DMS53 (cell line): ENCODE data around the gene RIPK4.
"Not testable (repeated sequence)": the region's sequence is repeated elsewhere in the genome, so short reads cannot be mapped to it uniquely, and the experiment has no call there.

Source experiments
- DNase-seq: peaks from one replicate; lab custom pipeline; 2025; lab: John Stamatoyannopoulos, UW

Gene RIPK4

DNA sequence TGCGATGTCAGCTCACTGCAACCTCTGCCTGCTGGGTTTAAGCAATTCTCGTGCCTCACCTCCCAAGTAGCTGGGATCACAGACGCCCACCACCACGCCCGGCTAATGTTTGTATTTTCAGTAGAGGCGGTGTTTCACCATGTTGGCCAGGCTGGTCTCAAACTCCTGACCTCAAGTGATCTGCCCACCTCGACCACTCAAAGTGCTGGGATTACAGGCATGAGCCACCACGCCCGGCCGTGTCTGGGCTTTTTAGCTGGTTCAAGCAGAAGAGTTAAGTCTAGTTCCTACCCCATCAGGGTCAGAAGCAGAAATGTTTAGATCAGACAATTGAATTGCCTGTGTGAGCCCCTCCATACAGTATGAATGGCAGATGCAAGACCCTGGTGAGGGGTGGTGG, 27.7 kb upstream of the RIPK4 start:
- no peak for DNase-seq

DNA sequence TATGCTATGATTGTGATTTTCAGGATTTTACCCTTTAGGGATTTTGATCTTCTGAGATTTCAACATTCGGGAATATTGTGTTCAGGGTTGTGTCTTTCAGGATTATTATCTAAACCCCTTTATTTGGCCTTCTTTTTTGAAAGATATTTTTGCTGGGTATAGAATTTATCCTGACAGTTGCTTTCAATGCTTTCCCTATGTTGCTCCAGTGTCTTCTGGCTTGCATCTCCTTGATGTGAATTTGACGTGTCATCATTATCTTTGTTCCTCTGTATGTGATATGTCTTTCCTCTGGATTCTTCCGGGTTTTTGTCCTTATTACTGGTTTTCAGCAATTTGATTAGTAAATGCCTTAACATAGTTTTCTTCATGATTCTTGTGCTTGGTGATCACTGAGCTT, 25.9 kb upstream of the RIPK4 start:
- no peak for DNase-seq

DNA sequence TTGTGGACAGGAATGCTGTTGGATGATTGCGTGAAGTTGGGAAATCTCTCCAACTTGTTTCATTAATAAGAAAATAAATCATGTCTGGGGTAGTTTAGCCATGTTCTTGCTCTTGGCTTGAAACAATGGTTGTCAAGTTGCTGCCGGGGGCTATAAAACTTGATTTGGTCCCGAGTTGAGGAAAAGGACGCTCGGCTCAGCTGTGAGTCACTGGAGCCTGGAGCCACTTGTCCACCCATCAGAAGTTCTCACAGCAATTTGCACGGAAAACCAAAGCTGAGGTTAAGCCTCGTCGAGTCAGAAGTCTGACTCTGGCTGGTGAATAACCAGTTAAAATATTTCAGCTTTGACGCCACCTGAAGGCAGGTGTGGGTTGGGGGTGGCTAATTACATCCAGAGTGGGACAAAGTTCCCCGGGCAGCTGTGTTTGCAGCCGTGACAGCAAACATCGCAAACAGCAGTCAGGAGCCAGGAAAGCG, 19.7 kb upstream of the RIPK4 start:
- peak; percentile 95 for DNase-seq

DNA sequence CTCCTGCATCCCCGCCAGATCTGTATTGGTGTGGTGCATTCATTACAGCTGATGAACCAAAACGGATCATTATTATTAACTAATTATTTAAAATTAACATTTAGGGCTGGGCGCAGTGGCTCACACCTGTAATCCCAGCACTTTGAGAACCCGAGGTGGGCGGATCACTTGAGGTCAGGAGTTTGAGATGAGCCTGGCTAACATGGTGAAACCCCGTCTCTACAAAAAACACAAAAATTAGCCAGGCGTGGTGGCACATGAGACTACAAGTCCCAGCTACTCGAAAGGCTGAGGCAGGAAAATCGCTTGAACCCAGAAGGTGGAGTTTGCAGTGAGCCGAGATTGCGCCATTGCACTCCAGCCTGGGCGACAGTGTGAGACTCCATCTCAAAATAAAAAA, 18.4 kb upstream of the RIPK4 start:
- DNase-seq = not testable (repeated sequence)

DNA sequence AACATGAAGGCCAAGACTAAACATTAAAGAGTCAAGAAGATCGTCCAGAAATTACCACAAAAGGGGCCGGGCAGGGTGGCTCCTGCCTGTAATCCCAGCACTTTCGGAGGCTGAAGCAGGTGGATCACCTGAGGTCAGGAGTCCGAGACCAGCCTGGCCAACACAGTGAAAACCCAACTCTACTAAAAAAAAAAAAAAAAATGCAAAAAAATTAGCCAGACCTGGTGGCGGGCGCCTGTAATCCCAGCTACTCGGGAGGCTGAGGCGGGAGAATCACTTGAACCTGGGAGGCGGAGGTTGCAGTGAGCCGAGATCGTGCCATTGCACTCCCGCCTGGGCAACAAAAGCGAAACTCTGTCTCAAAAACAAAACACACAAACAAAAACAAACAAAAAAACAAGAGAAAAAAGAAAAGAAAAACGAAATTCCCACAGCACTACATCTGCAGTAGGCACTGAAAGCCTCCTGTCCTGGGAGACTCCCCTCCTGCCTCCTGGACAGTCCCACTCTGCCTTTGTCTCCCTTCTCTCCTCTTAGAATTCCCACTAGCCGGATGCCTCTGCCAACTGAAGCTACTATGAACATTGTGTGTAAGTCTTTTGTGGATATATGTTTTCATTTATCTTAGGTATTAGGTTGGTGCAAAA, 17.7 kb upstream of the RIPK4 start:
- DNase-seq = no peak

DNA sequence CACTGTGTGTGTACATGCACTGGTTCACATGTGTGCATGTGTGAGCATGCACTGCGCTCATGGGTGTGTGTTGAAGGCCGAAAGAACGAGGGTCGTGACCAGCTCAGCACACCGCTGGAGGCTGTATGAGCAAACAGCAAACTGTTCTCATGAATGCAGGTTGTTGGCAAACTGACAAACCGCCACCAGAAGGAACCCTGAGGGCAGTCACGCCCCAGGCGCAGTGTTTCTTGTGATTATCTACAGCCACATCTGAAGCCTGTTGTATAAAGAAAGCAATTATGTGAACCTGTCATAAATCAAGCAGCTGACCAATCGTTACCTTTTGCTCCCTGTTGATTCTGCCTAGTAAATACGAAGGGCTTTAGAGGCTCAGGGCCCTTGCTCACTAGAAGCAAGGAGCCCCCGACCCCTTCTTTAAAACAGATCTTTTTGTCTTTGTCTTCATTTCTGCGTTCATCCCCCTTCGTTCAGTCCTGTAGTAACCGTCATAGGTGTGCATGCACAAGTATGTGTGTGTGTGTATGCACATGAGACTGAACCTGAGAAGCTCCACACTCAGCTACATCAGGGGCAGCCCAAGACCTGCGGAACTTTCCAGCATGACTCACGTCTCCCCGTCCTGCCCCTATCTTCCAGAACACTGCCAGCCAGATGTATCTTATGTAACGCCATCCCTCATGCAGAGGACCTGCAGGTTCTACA, 16.8 kb upstream of the RIPK4 start:
- peak; percentile 25 for DNase-seq

DNA sequence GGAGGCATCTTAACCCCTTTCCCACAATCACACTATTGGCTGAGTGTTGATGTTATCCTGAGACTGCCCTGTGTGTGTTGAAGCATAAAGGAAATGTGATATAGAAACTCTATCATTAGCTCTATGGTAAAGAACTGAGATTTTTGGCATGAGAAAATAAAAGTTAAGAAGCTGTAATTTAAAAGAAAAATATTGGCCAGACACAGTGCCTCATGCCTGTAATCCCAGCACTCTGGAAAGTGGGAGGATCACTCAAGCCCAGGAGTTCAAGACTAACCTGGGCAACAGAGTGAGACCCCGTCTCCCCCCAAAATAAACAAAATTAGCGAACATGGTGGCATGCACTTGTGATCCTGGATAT, 14.2 kb upstream of the RIPK4 start:
- no peak for DNase-seq

DNA sequence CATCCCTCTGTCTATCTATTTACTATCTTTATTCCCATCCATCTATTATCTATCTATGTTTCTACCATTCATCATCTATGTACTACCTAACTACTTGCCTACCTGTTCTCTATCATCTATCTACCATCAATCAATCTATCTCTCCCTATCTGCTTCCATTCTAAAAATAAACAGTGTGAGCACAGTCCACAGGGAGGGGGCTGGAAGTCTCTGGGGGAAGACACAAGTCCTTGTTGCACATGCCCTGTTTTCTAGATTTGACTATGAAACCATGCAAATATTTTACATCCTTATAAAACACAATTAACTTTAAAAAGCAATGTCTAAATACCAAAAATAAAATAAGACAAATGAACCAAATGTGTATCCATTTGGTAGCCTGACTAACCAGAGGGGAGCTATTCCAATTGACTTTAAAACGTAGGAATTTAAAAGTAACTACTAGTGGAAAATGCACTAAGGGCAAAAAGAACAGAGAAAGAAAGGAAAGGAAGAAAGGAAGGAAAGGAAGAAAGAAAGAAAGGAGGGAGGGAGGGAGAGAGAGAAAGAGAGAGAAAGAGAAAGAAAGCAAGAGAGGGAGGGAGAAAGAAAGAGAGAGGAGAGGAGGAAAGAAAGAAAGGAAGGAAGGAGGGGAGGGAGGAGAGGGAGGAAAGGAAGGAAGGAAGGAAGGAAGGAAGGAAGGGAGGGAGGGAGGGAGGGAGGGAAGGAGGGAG, 13.6 kb upstream of the RIPK4 start:
- DNase-seq = no peak

DNA sequence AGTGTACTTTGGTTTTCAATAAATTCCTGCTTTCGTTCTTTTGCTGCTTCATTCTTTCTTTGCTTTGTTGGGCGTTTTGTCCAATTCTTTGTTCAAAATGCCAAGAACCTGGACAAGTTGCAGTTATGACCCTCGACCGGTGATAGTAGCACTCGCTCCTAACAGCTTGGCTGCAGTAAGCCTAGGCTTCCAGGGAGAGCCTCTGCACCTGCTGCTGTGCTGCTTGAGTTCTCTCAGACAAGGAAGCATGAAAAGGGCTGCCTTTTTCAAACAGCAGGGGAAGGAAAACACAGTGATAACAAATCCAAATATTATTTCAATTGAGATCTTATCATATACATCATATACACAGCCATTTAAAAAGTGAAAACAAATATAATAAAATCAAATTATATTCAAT, 12.8 kb upstream of the RIPK4 start:
- DNase-seq = peak; percentile 83

DNA sequence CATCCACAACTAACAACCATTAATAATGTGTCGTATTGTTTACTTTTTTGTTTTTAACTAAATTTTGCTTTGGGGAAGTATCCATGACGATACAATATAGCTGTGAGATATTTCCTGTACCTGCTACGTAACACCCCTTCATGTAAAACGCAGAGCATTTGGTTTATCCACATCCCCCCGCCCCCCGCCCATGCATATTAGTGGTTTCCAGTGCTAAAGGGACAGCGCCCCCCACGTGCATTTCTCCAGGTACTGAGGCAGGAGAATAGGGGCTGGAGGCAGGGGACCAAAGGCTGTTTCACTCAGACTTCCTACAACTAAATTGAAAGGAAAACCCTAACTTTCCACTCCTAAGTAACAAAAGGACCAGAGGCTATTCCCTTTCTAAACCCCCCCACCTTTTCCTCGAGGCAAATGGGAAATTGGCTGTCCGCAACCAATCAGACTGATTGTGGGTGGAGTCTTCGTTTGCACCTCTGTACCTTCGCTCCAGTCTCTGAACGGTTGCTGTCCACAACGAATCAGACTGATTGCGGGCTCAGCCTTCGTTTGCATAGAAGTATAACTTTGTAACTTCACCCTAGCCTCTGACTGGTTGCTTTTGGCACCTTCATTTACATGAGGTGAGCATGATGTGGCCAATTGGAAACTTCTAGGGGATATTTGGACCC, 12.2 kb upstream of the RIPK4 start:
- peak; percentile 92 for DNase-seq

DNA sequence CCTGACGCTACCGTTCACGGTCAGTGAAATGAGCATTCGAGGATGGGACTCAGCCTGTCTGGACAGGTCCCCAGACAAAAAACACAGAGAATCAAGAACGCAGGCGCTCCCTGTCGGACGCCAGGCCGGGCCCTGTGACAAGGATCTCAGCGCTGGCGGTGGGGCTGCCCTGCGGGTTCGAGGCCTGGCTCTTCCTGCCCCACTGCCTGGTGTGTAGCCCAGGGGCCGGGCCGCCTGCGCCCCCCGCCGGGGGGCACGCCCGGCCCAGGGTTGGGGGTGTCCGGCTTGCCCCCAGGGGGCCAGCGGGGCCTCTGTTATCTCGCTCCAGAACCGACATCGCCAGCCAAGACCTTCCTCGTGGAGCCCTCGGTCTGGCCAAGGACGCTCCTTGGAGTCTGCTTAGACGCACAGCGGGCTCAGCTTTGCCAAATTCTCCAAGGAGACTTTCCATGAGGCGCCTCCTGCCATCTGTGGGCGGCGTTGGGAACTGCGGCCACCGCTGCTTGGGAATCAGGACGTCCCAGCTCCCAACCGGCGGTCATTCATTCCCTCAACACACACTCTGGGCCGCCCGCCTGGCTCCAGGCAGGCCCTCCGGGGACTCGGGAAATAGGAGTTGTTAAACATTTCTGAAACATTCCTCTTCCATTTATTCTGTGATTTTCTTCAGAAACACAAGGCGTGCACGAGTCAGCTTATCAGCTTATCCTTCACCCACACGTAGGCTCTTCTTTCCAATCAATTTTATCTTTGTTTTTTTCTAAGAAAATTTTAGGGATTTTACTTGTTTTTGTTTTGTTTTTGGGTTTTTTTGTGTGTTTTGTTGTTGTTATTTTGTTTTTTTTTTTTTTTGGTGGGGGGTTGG, 11.3 kb upstream of the RIPK4 start:
- DNase-seq = peak; percentile 93

DNA sequence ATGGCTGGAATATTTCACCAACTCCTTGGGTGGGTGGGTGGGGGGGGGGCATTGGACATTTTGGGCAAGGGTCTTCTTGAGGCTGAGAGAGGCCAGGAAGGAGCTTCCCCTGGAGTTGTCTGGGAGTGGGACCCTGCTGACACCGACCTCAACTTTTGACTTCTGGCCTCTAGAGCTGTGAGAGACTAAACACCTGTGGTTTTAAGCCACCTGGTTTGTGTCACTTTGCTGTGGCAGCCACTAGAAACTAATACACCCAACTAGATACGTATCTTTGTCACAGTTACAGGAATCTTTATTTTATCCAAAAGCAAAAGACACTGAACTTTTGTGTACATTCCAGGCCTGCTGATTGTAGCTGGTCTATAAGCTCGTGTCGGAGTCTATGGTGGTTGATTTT, 9.9 kb upstream of the RIPK4 start:
- DNase-seq = peak; percentile 55

DNA sequence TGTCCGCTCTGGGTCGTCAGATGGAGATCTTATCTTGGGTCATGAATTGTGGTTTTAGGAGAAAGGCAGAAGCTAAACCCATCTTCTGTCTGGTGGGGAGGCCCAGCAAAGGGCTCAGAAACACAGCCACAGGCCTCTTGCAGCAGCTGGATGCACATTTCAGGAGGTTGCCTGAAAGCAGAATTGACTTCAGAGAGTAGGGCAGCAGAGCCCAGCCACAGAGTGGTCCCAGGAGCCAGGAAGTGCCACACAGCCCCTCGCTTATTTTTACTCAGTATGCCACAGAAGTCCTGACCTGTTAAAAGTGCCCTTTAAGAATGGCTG, 8.3 kb upstream of the RIPK4 start:
- no peak for DNase-seq

DNA sequence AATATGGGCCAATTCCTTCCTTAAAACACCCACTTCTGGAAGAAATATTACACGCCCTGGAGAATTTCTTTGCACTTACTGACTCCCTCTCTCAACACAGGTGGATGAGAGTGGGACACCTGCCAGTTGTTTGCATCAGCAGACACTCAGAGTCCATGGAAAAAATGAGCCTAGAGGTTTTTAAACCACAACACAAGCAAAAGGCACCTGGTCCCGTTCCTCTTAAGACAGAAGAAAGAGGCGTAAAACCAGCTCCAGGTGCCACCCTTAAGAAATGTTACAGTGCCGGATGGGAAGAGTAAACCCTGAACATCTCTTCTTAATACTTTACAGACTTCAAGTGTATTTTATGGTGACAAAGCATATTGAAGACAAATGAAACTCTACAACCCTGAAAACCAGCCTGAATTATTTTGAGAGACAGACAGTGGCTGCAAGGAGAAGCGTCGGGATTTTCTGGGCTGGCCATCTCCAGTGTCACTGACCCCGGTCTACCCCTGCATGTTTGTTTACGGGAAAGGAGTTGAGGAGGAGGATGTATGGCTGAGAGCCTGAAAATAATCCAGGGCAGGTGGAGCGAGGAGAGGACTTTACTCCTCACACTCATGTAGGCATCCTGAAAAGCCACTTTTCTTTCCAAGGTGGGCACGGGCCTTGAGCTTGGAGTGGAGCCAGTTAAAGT, 7.8 kb upstream of the RIPK4 start:
- DNase-seq = peak; percentile 90

DNA sequence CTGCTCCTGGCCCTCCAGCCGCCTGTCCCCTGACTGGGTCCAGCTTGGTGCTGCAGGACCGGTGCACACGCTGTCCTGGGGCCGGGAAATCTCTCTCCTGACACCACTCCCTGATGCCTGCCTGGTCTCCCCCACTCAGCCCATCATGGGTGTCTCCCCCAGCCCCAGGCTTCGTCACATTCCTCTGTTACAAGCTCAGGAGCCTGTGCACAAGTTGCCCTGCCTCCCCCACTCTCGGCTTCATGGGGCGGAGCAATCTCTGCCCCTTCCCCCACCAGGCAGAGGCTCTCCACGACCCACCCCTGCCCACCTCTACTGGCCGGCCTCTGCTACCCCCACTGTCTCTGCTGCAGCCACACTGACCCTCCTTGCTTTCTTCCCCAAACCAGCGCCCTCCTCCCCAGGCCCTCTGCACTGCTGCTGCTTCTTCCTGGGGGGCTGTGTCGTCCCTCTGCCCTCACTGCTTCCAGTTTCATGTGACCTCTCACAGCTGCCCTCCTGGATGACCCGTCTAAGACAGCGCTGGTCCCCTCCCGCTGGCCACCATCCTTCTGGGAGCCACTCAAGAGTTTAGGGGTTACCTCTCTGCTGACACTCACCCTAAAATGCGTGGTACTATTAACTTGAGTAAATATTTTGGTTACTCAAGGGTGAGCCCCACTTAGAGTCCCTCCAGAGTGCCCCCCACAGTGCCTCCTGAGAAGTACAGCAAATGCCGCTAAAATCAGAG, 5.7 kb upstream of the RIPK4 start:
- no peak for DNase-seq

DNA sequence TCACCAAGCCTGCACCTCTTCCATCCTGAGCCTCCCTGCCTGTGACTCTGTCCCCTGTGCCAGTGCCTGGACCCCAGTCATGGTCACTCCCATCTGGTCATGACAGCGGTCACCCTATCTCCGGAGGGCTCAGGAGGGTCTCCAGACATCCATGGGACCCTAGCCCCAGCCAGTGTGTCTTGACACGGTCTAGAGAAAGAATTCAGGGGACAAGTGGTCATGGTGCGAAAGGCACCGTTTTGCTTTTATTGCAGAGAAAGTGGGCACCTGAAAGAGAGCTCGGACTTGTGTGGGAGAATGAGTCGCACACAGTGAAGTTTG, 4.7 kb upstream of the RIPK4 start:
- DNase-seq = no peak

DNA sequence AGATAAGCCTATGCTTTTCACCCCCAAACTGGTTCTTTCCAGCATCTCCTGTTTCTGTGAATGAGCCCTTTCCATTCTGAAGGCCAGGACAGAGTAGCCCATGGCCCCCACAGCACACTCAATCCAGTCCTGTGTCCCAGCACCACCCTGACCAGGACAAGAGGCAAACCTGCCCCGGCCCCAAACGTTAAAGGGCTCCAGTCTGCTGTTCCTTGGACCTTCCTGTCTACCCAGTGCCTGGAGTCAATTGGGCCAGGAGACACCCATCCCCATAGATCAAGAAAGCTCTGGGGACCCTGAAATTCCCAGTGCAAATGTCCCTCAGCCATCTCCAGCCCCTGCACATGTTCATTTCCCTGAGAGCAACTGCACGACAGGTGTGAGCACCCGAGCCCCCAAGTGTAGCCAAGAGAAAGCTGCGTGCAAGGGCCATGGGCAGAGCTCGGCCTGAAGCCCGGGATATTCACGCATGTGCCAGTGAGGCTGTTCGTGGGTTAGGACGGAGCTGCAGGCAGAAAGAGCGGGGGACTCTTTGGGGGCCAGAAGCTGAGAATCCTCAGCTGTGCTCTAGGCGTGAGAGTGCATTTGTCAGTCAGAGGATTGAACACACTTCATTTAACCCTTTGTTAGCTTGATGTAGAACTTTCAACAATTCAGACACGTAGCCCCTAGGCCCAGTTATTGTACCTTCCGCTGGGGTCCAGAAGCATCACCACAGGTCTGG, 4.2 kb upstream of the RIPK4 start:
- DNase-seq = no peak

DNA sequence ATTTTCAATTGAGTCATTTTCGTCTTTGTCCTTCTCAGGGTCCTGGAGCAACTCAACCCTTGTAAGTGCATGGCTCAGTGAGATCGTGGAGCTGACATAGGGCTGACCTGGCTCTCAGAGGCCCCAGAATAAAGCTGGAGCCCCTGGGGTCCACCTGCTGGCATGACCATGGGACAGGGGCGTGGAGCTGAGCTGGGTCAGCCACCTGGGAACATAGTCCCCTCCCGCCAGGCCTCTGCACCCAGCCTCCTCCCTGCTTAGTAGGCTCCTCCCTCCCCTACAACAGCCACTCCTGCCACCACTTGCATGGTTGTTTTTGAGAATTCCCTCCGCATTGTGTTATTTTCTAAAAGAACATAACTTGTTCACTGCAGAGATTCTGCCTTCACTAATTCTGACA, 3.1 kb upstream of the RIPK4 start:
- DNase-seq = peak; percentile 70

DNA sequence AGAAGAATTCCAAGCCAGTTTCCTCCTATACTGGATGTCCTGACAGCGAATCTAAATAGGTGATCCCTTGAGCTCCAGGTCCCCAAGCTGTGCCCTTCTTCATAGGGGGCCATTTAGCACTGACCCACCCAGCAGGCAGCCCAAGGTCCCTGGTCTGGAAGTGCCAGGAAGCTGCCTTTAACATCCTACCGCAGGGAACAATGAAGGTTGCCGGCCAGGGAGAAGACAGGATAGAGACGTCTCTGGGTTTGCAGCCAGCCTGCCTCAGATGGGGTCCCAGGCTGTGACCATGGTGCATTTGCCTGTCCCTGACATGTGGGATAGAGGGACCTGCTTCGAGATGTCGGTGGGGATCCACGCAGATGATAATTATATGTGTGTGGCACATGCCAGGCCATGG, 2.7 kb upstream of the RIPK4 start:
- peak; percentile 55 for DNase-seq

DNA sequence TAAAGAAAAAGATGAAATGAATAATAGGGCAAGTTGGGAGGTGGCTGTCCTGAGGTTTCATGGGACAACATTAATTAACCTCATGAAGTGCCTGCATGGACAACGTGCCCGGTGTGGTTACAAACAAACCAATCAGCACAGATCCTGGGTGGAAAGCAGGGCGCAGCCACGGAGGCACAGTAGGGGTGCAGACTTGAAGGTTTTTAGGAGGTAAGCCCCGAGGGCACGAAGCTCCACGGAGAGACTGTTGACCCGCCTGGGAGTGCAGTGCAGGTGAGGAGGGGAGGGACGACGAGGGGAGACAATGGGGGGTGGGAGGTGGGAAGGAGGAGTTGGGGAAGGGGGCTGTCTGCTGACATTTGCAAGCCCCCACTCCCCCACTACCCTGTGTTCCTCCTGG, 2.3 kb upstream of the RIPK4 start:
- peak; percentile 73 for DNase-seq
